HG02623 (cell line): ENCODE measurements around the gene BTBD16.

ENCODE experiments used
- ATAC-seq: cut with Tn5 transposase; IDR thresholded peaks from one replicate; pipeline ENCODE4 v1.9.1; 2021; ENCODE audit warnings: moderate library complexity; ENCODE audit not compliant: unreplicated experiment

BTBD16 gene

DNA sequence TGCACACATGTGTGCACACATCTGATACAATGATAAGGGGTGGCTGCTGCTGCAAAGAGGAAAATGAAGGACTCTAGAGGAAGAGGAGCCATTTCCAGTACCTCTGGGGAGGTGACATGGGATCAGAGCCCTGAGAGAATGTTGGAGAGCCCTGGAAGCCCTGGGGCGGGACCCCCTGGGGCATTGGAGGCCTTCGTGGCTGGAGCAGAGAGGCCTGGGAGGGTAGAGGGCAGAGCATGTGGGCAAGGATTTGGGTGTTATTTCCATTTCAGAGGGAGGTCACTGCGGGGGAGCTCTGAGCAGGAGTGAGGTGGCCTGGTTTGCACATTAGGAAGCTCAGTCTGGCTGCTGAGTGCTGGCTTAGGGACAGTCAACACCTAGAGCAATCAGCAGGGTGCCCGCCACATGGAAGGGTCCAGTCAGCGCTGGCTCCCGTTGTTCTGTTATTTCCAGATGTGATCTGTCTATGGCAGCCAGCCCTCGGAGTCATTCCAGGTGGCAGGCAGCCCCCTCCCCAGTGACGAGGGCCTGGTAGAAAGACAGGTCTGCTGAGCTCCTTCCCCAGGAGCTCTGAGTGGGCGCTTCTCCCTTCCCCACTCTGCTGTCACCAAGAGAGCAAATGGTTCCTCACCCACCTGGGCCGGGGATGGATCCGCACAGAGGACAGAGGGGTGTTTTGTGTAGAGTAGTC, 24.1 kb upstream of the BTBD16 start:
- ATAC-seq, result no peak

DNA sequence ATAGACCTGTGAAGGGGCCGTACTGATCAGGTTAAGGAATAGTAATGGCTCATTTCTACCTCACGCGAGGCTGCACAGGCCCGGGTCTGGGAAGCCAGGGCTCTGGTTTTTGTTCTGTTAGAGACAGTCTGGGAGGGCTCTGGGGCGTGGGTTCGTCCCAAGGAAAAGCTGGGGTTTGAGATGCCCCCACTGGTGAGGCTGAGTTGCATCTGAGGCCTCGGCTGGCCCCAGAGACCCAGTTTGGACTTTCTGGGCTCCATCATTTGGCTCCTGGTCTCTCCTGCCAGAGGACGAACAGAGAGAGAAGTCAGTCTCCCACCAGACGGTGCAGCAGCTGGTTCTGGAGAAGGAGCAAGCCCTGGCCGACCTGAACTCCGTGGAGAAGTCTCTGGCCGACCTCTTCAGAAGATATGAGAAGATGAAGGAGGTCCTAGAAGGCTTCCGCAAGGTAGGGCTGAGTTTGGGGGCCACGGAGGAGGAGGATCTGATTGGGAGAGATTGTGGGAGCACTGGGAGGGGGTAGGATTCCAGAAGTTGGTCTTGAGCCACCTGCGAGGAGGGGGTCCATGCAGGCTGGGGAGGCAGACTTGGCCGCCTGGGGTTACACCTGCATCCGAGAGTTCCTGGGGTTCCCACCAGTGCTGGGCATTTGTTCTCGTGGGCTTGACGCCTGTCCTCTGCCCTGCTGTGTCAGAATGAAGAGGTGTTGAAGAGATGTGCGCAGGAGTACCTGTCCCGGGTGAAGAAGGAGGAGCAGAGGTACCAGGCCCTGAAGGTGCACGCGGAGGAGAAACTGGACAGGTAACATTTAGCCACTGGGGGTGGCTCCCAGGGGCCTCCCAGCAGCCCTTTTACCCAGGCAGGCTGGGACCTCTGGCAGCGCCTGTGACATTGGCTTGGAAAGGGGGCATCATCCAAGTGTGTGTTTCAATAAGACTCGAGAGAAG, 22.5 kb upstream of the BTBD16 start:
- ATAC-seq, result no peak

DNA sequence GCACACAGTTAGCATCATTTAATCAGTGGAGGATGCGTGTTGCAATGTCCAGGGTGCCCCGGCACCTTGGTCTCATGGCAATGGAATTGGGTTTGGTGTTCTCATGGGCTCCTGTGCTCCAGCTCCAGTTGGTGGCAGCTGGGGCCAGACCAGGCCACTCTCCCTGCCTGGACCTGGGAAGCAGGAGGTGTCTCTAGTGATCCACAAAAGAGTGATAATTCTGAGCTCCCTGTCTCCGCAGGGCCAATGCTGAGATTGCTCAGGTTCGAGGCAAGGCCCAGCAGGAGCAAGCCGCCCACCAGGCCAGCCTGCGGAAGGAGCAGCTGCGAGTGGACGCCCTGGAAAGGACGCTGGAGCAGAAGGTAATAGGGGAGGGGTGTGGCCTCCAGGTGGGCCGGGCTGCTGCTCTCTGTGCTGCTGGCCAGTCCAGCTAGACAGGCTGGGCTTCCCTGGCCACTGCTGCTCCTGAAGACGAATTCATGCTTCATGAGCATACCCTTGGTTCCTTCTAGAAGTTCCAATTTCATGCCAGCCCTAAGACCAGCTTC, 21.7 kb upstream of the BTBD16 start:
- no peak for ATAC-seq

DNA sequence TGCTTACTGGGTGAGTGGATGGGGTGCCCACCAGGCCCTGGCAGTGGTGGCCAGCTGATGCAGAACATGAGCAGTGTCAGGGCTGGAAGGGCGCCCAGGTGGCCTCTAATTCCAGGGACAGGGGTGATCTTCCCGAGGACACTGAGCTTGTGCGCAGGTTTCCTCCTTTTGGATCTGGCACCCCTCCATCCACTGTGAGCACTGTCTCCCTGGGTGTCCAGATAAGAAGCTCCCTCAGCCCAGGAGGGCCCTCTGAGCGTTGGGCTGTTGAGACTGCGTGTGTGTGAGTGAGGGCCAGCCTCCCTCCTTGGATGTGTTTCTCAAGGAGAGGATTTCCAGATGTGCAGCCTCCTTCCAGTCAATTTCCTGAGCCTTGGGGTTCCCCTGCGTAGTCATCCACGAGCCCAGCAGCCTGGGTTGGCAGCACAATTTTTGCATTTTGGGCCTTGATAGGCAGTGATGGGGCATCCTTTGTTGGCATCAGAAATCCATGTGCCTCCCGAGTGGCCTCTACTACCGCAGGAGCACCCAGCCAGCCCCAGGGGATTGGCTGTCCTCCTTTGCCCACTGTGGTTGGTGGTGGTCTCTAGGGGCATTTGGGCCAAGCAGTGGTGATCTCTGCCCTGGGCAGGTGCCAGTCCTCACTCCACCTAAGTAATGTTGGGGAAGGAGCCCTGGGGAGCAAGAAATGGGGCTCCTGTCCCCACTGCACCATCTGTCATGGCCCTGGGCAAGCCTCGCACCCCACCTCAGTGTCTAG, 20.9 kb upstream of the BTBD16 start:
- ATAC-seq, result no peak

DNA sequence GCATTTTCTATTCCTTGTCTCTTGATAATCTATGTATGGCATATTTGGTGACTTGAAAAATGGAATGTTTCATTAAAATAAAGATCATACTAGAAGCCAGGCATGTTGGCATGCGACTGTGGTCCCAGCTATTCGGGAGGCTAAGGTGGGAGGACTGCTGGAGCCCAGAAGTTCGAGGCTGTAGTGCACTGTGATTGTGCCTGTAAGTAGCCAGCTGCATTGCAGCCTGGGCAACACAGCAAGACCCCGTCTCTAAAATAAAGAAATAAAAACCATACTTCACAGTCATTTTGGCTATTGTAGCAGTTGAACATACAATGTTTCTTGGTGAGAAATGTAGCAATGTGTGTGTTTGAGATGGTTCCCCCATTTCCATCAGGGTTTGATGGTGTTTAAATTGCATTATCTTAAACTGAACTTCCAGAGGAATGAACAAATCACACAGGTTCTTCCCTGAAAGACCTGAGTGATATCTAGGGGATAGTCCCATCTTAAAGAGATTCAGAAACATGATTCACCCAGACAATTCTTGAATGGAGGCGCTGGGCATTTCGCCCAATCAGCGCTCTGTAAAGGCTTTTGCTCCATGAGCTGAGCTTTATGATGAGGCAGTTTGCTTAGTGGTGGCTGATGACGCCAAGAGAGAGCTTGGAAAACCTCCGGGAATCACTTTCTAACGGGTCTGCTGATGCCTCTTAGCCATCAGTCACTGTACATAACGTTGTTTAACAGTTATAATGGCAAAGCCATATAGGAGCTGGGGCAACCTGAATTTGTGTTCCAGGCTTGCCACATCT, 19.4 kb upstream of the BTBD16 start:
- no peak for ATAC-seq

DNA sequence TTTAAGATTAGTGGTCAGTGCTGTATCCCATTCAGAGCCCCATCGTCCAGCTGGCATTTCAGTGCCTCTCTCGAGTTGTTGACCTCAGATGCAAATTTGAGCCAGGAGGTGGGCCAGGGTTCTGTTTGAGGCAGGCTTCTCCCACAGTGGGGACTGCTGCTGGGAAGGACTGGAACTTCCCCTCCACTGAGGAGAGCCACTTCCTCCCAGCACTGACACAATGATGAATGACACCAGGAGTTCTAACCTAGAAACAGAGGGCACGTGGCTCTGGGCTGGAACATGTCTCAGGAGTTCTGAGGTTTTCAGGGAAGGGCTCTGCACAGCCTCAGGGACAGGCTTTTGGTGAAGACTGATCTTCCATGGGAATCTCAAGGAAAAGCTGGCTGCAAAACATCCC, 18.3 kb upstream of the BTBD16 start:
- no peak for ATAC-seq

DNA sequence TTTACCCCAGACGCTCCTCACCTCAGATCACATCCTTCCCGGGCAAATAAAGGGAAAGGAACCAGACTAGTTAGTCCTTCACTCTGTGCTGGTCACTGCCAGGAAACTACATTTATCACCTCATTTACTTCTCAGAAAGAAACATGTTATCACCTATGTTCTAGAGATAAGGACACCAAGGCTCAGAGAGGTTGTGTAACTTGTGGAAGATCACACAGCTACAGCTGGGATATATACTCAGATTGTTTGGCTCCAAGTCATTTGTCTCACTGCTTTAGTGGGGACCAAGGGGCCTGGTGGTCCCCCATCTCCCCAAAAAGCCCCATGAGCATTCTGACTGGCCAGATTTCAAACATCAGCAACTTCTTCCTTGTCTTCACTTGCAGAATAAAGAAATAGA, 17.5 kb upstream of the BTBD16 start:
- ATAC-seq, result no peak

DNA sequence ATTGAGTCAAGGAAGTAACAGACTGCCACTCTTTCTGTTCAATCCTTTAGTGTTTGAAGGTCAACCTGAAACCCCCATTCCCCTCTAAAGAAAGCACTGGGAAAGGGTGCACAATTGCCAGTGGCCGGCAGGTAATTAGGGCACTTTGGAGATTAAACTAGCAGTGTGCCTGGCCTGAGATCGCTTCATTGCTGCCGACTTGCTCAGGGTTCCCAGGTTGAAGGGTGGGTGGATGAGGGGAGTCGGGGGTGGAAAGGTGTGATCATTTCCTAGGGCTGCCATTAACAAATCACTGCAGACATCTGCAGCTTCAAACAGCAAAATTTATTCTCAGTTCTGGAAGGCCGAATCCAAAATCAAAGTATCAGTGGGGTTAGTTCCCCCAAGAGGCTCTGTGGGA, 16.3 kb upstream of the BTBD16 start:
- ATAC-seq, result no peak

DNA sequence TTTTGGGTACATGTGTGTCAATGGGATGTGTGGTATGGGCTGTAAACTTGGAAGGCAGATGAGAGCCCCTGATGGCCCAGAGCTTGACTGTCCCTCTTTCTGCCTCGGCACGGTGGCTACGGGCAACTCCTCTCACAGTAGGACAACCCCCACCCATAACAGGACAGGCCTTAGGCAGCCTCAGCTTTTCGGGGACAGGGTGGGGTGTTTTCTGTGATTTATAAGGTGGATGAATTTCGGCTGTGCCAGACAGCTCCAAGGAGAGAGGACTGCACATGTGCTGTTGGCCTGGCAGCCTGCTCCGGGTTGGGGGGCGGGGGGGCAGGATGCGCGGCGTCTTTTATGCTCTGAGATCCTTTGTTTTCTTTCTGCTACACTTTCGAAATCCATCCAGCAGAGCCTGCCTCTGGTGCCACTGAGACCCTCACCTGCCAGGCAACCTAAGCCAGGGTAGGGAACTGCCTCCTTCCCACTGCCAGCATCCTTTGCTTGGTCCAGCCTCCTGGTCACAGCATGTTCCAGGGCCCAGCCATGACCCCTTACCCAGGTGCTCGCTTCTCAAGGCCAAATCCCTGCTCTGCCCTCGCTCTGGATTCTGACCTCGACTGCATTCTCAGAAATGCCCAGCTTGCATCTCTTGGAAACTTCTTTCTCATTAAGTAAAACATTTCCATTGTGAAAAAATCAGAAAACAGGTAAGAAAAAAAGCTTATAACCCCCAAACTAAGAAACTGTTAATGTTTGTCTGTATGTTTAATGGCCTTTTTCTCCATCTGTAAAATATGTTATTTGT, 15.4 kb upstream of the BTBD16 start:
- no peak for ATAC-seq

DNA sequence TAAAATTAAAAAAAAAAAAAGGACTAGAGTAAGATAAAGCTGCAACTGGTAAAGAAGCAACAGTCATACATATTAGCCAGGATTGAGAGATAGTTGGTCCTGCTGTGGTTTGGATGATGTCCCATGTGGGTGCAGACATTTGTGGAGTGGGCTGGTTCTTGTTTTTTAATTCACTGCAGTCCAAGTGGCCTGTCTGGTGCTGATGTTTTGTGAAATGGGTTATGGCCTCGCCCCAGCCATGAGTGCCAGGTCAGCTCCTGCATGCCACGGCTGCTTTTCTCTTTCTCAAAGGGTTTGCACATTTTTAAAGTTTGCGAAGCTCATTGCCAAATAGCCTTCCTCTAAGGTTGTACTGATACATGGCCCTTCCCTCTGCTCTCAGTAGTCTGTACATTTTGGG, 14.1 kb upstream of the BTBD16 start:
- ATAC-seq, result no peak

DNA sequence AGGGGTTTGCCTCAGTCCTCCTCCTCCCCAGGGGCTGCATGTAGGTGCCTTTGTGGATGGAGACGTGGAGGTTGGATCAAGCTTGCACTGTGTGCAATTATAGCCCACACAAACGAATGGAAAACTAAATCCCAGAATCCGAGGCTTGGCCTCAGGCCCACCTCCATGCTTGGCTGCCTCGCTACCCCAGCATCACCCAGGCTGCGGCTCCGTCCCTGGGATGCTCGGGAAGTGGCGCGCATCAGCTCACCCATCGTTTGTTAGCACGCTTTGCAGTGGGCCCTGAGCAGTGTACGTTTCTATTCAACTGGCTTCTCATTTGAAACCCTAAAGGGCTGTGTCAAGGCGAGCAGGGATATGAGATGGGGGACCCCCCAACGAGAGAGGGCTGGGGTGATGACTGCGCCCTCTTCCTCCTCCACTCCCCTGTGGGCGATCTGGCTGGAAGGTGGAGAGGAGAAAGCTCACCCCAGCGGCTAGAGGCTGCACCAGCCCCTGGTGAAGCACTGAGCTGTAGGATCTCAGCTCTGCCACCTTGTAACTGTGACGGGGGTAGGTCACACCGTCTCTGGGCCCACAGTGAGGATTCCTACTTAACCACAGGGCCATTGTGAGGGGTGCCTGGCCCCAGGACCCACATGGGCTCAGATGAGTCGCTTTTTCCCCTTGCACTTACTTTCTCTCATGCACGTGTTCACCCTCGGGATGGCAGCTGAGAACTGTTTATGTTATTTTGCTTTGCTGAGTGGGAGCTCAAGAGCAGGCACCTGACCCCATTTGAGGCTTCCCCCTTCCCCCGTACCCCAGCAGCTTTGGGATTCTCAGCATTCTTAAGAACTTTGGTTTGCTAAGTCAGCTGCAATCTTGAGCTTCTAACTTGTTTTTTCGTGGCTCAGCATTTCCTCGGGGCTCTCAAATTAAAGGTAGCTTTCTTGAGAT, 12.7 kb upstream of the BTBD16 start:
- ATAC-seq, result no peak

DNA sequence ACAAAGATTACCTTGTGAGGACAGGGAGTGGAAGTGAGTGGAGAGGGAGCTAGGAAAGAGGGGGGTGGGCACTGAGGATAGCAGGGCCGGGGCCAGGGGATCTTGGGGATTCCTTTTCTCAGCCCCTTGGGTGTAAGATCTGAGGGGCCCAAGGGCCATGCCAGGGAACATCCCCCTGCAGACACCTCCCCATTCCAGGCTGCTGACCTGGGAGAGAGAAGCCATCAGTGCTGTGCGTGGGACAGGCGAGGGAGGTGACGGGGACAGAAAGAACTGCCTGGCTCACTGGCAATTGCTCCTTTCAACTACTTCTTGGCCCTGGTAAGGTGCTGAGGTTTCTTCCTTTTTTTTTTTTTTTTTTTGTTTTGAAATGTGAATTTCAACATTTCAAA, 12.0 kb upstream of the BTBD16 start:
- ATAC-seq, result no peak

DNA sequence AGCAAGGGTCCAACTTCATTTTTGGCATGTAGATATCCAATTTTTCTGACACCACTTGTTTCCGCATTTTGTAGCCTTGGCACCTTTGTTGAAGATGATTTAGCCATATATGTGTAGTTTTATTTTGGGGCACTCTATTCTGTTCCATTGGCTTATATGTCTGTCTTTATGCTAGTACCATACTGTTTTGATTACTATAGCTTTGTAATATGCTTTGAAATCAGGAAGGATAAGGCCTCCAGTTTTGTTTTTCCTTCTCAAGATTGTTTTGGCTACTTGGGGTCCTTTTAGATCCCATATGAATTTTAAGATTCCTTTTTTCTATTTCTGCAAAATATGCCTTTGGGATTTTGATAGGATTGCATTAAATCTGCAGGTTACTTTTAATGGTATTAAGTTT, 9.5 kb upstream of the BTBD16 start:
- no peak for ATAC-seq

DNA sequence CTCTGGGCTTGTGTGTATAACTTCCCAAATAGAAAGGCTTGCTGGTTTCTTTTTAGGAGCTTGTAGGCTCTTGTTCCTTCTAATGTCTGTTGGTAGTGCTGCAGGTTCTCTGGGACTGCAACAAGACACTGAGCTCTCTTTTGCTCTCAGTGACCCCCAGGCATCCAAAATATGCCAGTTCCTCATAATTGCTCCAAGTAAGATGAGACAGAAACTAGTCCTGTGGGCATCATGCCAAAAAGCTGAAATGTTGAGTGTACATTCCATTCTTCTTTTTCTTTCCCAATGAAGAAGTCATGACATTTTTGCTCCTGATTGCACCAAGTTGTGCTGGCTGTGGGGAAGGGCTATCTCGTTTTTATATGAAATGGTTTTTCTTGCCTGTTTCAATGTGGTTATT, 7.1 kb upstream of the BTBD16 start:
- no peak for ATAC-seq

DNA sequence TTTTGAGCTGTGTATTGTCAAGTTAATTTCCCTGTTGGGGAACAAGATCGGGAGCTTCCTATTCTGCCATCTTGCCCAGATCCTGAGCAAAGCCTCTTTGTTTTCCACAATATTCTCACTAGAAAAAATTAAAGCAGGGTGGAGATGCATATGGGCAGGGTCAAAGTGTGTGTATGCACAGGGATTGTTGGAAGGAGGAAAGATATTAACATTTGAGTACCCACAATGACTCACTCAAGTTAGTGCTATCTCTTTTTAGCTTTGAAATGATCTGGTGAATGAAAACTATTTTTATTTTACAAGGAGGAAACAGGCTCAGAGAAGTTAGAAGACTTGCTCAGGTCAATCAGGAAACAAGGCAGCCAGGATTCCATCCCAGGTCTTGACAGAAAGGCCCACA, 6.7 kb upstream of the BTBD16 start:
- no peak for ATAC-seq

DNA sequence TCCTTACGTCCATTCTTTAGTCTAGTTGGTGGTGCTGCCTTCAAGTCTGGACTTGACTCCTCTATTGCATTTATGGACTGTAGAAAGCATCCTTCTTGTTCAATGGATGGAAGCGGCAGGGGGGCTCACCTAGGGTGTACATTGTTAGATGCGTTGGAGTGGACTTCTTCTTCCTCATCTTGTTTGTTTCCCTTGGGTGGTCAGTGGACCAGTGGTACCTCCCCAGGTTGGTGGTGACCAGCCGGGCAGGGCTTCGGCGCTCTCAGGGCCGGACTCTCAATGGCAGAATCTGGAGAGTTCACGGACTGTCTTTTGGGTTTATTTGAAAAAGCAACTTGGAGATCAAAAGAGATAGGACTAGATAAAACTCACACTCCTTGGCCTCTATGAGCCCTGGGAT, 6.2 kb upstream of the BTBD16 start:
- ATAC-seq, result no peak

DNA sequence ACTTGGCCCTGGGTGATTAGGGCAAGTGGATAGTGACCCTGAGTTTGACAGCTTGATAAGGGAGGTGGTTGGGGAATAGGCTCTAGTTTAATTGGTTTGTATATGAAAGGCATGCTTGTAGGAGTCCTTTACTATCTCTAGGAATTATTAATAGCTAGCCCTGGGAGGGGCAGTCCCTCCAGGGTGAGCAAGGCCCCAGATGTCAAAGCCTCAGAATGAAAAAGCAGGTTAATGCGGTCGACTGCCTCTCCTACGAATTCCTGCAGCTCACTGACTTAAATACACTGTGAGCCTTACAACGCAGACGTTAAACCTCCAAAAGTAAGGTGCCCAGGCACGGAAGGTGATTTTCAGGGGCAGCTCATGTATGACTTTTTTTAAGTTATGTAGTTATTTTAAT, 5.2 kb upstream of the BTBD16 start:
- no peak for ATAC-seq

DNA sequence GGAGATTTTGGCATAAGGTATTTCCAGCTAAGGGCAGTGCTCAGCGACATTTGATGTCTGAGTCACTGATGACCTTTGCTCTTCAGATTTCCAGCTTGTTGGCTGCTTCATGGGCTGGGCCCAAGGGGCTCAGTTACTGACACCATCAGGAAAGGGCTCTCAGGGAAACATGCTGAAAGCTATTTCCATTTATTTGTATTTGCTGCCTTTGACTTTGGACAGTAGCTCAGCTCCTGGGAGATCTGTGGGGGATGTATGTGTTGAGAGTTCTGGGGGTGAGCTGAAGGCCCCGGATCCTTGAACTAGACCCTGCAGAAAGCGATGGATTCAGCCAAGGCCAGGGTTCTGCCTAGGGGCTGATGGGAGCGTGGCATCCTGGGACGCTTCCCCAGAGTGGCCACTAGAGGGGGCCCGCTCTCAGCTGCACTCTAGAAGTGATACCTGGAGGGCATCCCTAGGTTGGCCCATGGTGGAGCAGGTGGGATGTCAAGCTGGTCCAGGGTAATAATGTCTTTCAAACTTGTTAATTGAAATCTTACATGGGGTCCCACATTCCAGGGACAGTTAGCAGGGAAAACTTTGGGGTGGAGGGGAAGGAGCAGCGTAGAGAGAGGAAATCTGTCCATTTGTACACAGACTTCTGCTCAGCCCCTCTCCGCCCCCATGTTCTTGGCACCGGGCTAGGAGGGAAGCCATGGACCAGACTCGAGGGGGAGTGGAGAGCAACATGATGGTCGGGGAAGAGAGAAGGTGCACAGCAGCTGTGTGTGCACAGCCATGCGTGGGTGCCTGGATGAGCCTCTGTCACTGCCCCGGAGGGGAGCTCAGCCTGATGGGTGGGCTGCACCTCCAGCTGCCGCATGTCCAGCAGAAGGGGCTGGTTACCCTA, 3.0 kb upstream of the BTBD16 start:
- ATAC-seq, result peak; percentile 66
